Measurements from ENCODE around the gene ZNF385B.

GRCh38 chr2:179556425-179556824 lies 305.0 kb downstream of the ZNF385B start:
- TF ChIP-seq CTCF (IDR thresholded peaks at IDR 0.05) (no peak), POLR2A (IDR thresholded peaks at IDR 0.05) (no peak)

Measured in body of pancreas (tissue), 4 donors.